ENCODE results near the gene PRICKLE2.

The PRICKLE2 gene, protein sequence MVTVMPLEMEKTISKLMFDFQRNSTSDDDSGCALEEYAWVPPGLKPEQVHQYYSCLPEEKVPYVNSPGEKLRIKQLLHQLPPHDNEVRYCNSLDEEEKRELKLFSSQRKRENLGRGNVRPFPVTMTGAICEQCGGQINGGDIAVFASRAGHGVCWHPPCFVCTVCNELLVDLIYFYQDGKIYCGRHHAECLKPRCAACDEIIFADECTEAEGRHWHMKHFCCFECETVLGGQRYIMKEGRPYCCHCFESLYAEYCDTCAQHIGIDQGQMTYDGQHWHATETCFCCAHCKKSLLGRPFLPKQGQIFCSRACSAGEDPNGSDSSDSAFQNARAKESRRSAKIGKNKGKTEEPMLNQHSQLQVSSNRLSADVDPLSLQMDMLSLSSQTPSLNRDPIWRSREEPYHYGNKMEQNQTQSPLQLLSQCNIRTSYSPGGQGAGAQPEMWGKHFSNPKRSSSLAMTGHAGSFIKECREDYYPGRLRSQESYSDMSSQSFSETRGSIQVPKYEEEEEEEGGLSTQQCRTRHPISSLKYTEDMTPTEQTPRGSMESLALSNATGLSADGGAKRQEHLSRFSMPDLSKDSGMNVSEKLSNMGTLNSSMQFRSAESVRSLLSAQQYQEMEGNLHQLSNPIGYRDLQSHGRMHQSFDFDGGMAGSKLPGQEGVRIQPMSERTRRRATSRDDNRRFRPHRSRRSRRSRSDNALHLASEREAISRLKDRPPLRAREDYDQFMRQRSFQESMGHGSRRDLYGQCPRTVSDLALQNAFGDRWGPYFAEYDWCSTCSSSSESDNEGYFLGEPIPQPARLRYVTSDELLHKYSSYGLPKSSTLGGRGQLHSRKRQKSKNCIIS

DNA sequence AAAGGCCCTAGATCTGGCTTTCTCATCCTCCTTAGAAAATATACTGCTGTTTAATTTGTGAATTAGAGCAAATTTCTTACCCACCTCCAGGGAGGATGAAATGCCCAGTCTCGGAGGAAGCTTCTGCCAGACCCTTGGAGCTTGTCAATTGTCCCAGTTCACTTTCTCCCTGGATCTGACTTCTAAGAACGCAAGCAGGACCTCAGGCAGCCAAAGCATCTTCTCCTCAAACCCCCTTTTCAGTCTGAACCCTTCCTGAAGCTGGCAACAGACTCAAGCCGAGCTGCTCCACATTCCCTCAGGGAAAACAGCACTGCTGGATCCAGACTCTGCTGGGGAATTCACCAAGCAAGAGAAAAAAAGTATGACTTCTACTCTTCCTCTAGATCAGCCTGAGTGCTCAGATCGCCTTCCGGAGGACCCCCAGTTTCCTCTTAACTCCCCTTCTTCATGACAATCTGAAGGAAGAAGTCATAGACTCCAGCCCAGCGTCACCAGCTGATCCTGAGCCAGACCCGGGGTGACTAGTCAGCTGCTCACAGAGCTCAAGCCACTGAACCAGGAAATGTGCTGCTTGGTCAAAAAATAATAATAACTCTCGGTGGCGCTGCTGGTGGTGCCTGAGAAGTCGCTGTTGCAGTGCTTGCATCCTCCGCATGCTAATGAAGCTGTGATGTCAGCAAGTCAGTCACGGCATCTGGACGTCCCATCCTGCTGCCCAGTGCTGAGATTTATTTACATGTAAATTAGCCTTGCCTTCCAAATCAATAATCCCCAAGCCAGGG is at the start of gene PRICKLE2:
Gene PRICKLE2, minus strand, starts transcription at position 641 of the 785 bp plus-strand sequence. CDS start 26,539 bp downstream, outside the sequence.
- no peak for DNase-seq (ENCODE audit: low read depth in 1 of 2, low spot score in 1 of 2)

DNA sequence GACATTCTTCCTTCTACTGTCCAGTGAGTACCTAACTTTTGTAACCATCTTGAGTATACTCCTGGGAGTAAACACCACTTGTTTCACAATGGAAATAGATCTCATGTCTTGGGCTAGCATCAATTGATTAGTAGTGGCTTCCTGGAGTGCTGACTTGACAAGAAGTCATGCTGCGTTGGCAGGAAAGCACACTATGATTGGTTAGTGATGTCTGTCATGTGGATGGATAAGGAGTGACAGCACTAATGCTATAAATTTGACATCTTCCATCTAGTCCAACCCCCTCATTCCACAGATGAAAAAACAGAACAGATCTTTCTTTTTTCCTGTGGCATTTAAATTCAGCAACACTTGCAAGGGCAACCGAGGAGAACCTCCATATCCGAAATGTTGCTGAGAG is 47.6 kb upstream of the PRICKLE2 start:
- no peak for DNase-seq (ENCODE audit: low read depth in 1 of 2, low spot score in 1 of 2)

DNA sequence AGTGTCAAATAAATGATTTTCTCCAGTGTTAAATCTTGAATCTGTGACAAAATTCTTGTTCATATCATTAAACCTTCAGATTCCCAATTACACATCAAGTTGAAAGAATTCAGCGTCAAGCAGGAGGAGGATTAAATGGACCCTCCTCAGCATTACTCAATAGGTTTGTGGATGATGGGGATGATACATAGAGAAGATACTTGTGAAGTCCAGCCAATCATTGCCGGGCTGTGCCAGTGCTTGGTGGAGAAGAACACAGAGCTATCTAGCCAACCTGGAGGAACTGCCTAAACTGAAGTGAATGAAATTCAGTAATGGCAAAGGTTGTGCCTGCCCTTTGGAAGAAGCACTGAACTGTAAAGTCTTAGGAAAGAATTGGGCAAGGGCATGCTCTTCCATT is 47.0 kb upstream of the PRICKLE2 start:
- DNase-seq (ENCODE audit: low read depth in 1 of 2, low spot score in 1 of 2) = no peak

DNA sequence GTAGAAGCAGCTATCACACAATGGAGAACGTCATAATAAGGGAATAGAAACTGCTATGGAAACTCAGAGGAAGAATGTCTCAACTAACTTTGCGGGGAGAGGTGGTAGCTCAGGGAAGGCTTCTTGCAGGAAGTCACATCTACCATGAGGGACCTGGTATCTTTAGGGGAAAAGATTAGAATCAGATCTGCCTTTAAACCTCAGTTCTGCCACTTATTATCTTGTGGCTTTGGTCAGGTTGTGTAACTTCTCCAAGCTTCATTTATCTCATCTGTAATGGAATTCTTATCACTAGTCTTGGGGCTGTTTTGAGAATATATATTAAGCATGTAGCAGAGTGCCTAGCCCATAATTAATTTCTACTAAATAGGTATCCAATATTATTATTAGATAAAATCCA is 46.4 kb upstream of the PRICKLE2 start:
- DNase-seq (ENCODE audit: low read depth in 1 of 2, low spot score in 1 of 2) = no peak

DNA sequence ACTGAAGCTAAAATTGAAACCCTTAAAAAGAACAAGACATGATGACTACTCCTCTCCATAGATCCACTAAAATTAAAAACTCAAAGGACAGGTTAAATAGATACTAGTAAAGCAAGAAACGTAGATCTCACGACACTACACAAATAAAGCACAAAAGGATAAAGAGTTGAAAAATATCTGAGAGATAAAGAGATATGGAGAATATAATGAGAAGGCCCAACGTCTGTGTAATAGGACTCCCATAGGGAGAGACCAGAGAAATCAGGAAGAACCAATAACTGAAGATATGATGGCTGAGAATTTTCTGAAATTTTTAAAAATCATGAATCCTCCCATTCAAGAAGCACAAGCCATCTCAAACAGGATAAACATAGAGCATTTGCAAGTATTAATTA is 45.6 kb upstream of the PRICKLE2 start:
- no peak for DNase-seq (ENCODE audit: low read depth in 1 of 2, low spot score in 1 of 2)

DNA sequence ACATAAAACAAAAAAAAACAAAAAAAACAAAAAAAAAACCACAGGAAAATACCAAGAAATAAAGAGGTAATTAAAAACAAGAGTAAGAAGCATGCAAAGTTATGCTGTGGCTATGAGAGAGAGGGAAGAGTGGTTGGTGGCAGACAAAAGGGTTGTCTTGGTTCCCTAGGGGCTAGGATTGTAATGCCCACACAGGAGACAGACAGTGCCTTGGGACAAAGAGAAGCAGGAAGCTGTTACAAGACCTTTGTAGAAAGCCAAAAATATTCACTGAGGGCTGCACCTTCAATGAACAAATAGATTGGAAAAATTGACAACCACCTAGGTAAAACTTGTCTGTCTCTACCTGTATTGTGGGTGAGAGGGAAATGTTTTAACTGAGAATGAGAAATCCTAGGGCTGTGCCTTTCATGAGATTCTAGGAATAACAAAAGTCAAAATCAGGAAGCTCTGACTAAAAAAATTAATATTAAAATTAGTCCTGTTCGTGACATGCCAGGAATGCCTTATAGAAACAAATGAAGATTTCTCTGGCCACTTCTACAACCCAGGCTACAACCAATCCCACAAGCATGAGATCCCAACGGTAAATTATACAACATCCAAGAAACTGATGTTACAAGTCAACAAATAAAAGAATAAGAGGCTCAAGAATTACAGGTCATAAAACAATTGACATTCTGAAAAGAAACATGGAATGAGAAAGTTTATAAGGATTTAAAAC is 45.0 kb upstream of the PRICKLE2 start:
- DNase-seq (ENCODE audit: low read depth in 1 of 2, low spot score in 1 of 2) = no peak

DNA sequence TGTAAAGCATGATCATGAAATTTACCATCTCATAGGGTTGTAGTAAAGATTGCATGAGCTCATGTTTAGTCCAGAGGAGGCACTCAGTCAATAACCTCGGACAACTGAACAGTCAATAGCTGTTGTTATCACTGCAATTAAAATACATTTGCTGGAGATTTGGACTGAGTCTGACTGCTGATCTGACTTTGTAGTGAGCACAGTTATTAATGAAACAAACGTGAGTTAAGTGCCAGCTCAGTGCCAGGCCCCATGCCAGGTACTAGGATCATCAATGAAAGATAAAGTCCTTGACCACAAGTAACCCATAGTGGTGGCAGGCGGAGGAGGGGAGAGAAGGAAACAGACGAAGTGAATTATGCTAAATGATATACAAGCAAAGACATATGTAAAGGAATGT is 43.7 kb upstream of the PRICKLE2 start:
- no peak for DNase-seq (ENCODE audit: low read depth in 1 of 2, low spot score in 1 of 2)

DNA sequence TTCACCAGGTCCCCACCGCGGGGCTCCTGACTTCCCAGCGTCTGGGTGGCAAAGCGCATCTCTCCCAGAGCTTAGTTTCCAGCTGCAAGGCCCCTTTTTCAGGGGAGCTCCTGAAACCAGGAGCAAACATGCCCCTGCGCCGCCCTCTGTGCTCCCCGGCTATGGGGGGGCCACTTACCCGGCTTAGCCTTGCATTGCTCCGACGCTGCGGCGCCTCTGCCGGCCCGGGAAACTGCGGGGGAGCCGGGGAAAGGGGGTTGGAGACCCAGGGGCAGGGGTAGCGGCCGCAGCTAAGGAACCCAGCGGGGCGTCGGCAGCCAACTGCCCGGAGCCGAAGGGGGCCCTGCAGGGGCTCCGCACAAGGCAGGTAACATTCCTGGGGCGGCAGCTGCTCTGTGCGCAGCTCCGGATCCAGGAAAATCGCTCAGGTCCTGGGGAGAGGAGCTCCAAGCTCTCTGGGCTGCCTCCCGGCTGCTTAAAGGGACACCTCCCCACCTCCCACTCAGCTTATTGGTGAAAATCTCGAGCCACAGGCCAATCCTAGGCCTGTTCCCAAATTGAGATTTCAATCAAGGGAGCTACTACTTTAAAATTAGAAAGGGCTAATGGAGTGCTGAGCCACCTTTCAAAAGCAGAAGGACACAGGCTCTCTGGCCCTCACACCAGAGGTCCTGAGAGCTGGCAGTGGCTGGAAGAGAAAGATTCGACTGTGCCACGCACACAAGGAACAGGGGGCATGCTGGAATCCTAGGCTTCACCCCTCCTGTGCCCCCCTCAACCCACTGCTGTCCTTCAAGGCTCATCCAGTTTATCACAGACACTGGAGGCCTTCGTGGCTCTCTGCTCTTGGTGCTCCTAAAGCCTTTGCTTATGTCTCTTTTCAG is 42.7 kb upstream of the PRICKLE2 start:
- no peak for DNase-seq (ENCODE audit: low read depth in 1 of 2, low spot score in 1 of 2)

DNA sequence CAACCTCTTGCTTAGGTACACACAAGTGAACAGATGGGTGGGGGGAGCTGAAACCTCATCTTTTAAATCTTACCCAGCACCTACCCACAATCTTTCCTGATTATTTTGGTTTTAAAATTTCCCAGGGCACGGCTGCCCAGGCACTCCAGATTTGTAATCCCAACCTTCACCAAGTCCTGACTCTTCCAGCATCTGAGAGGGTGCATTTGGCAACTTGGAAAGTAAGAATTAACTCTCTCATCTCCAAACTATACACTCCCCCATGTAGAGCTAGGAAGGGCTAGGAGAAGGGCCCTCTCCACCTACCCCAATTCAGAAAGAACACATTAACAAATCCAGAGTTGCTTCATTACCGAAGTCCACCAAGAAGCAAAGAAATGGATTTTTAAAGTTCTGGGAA is 41.7 kb upstream of the PRICKLE2 start:
- DNase-seq (ENCODE audit: low read depth in 1 of 2, low spot score in 1 of 2) = no peak

DNA sequence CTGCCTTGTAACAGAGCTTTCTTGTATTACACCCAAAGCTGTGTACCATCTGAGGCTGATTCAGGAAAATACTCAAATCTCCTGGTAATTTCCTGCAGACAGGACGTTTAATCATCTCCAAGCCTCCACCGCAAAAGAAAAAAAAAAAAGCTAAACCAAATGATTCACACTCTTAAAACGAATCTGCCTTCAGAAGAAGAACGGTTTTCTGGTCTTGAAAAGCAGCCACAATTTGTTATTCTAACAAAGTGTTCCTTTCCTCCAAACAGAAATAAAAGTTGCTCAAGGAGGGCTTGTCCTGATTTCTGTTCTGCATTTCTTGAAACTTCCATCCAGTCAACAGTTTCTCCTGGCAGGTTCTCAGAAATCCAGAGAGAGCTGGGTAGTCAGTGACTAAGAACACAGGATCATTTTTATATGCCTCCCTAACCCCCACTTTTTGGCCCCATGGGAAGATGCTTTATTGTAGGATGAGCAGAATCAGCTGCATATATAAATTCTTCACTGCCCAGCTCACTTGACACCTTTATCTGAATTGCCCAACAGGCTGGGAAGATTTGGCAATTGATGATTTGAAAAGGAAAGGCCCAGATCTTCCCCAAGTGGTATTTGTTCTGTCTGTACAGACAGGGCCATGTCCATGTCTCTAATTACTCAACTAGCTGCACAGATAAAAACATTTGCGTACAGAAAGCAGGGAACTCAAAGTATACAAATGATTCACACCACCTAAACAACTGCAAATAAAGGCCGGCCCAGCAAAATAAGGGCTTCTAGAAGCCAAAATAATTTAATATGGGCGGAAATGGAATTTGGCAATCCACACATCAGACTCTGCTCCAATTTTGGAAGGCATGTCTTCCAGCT is 41.0 kb upstream of the PRICKLE2 start:
- DNase-seq (ENCODE audit: low read depth in 1 of 2, low spot score in 1 of 2) = no peak

DNA sequence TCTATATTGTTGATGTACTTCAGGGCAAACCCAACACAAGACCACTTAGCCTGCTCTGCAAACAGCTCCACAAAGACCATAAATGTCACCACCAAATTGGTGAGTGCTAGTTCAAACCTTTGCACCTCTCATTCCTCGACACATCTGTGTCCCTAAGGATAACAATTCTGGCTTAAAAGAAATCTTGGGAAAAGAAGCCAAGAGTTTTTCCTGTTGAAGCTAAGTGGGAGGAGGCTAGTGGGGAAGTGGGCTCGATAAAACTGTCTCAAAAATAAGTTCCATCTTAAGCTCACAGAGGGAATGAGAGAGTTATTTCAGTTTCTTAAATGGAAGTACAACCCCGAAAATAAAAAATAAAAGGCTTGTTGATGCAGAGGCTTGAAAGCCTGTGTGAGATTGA is 40.4 kb upstream of the PRICKLE2 start:
- no peak for DNase-seq (ENCODE audit: low read depth in 1 of 2, low spot score in 1 of 2)

DNA sequence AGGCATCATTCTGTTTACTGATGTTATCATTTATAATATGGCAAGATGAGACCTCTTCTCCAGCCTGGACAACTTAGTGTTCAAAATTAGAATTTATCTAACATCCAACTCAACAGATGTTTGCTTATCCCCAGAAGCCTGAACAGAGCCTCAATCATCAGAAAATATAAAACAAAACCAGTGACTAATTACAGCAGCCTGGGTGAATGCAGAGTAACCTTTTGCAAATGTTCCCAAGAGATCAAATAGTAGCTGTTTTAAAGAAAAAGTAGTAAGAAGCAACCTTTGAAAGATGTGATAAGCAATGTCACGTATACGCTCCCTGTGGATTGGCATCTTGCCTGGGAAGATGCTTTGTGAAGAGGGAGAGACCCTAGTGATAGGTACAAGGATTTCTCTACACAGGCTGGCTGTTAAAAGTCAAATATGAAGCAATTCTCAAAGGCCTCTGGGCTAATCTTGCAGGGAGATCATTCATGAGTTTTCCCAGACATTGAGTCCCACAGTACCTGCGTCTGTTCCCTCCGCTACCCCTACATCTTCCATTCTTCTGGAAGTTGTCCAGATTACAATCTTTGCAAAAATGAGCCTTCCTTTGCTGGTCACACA is 39.3 kb upstream of the PRICKLE2 start:
- no peak for DNase-seq (ENCODE audit: low read depth in 1 of 2, low spot score in 1 of 2)

DNA sequence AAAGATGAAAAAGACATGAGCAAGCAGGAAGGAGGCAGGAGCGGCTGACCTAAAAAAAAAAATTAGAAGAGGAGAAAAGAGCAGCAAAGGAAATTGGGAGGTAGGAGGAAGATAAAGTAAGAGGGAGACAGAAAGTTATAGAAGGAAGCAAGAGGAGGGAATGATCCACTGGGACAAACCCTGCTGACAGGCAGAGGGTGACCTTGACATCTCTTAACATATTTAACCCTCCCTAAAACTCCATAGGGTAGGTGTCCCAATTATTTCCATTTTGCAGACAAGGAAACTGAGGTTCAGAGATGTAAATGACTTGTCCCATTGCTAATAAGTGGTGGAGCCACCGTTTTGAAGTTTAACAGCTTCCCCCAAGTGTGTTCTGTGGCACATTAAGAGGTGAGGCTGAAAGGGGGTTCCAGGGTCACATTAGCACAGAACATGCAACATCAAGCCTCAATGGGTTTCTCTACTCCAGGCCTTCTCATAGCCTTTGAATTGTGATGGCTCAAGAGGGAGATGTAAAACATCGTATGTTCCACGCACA is 37.4 kb upstream of the PRICKLE2 start:
- no peak for DNase-seq (ENCODE audit: low read depth in 1 of 2, low spot score in 1 of 2)

DNA sequence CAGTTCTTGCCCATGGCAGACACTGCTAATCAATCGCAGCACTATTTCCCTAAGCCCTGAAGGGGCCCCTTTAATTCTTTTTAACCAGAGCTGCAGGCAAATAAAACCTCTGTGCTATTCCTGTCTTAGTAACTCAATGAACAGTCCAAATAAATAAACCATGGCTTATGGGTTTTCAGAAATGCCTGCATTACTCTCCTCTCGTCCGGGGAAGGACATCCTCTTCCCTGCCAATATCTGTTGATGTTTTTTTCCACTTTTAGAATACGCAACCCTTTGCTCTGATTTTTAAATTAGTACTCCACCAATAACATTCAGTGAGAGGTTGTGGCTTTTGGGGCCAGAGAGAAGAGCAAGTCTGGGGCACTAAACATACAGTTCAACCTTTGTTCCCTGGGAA is 35.2 kb upstream of the PRICKLE2 start:
- no peak for DNase-seq (ENCODE audit: low read depth in 1 of 2, low spot score in 1 of 2)

DNA sequence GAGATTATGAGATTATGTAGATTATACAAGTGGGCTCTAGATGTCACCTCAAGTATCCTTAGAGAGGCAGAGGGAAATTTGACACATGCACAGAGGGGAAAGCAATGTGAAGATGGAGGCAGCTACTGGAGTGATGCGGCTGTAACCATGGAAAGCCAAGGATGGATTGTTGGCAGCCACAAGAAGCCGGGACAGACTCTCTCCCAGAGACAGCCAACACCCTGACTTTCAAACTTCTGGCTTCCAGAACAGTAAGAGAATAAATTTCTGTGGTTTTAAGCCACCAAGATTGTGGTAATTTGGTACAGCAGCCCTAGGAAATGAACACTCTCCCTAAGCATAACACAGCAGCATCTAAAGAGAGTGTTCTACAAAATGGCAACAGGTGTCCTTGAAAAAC is 34.4 kb upstream of the PRICKLE2 start:
- DNase-seq (ENCODE audit: low read depth in 1 of 2, low spot score in 1 of 2) = no peak

DNA sequence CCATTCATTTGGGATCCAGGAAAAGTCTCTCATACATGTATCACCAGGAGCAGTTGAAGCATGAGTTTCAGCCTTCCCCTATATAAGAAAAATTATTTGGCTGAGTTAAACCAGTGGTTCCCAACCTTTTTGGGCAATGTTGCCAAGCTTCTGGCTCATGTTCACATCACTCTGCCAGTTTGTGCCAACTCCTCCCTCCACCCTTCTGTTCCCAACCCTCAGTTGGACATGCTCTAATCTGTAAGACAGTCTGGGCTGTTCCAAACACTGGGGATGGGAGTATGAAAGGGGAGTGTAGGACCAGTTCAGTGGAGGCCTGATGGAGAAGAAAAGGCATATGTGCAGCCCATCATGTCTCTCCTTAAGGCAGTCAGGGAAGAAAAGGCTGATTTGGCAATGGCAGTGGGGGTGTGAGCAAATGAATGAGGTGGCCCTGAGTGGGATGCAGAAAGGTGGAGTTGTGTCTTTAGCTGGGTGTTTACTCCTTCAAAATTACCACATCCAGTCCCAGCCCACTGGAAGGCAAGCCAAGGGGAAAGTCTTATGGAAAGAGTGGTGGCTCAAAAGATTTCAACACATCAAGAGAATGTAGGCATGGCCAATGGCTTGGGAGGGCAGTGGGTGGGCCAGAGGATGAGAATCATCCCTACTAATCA is 32.0 kb upstream of the PRICKLE2 start:
- no peak for DNase-seq (ENCODE audit: low read depth in 1 of 2, low spot score in 1 of 2)

DNA sequence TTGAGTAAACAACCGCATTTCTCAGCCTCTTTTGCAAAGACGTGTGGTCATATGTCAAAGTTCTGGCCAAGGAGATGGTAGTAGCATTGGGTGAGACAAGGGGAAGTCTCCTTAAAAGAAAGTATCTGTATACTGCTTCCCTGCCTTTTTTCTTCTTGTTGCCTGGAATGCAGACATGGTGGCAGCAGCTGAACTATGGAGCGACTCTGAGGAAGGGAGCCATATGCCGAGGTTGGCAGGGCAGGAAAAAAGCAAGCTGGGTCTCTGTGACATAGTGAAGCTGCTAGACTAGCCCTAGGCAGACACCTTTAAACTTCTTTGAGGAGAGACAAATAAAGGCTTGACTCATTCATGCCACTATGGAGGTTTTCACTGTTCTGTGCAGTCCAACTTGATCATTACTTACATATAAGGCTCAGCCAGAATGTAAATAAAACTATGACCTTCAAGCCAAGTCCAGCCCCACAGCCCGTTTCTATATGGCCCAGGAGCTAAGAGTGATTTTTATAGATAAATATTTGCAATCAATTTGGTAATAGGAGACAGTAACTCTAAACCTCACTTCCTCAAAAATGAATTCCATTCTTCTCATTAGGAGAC is 30.6 kb upstream of the PRICKLE2 start:
- no peak for DNase-seq (ENCODE audit: low read depth in 1 of 2, low spot score in 1 of 2)
